Upper lobe of left lung (tissue), 6 donors: ENCODE data around the gene COL23A1. TPM values are rescaled to one million over a fixed set of nuclear protein-coding genes. Genes with fewer than 3 reads are reported as not detected.

ENCODE experiments used
- ATAC-seq, 2 donors: fragments of 200-7000 bp; cut with Tn5 transposase; one replicate each; pipeline ENCODE4 v1.9.1; 2022; ENCODE audit warnings: mild to moderate bottlenecking in 2 of 2, moderate library complexity in 2 of 2; ENCODE audit not compliant: low FRiP score in 2 of 2
- DNase-seq, 2 donors: peaks; one replicate each; pipeline ENCODE4 v3.0.0-alpha.2; 2019 to 2020
- H3K27ac ChIP-seq, 4 donors: fragments of 200-600 bp; sonication (generic); one replicate each; pipeline ENCODE4 v1.5.1; 2016 to 2019
- H3K27me3 ChIP-seq, 4 donors: fragments of 200-600 bp; sonication (generic); one replicate each; pipeline ENCODE4 v1.5.1; 2017 to 2019
- H3K36me3 ChIP-seq, 4 donors: fragments of 200-600 bp; sonication (generic); one replicate each; pipeline ENCODE4 v1.5.1; 2016 to 2019
- H3K4me1 ChIP-seq, 4 donors: fragments of 200-600 bp; sonication (generic); one replicate each; pipeline ENCODE4 v1.5.1; 2018 to 2019
- H3K4me3 ChIP-seq, 4 donors: fragments of 200-600 bp; sonication (generic); one replicate each; pipeline ENCODE4 v1.5.1; 2017 to 2019; ENCODE audit warnings: mild to moderate bottlenecking in 2 of 4, moderate library complexity in 1 of 4
- H3K9me3 ChIP-seq, 4 donors: fragments of 200-600 bp; sonication (generic); one replicate each; pipeline ENCODE4 v1.5.1; 2018 to 2019
- CTCF ChIP-seq, 6 experiments: fragments of 450-650 bp in 4 of 6; fragments of 200-600 bp in 2 of 6; sonication (generic) in 2 of 6; IDR thresholded peaks; one replicate each; pipeline ENCODE4 v1.5.1; 2016 to 2019; ENCODE audit warnings: antibody characterized with exemption in 6 of 6
- EP300 ChIP-seq, 4 donors: sonication (generic); formaldehyde crosslinking; IDR thresholded peaks; one replicate each; pipeline ENCODE4 v1.5.1; 2017; ENCODE audit warnings: antibody characterized with exemption in 4 of 4, control low read depth in 2 of 4
- POLR2A ChIP-seq, 4 donors: fragments of 450-650 bp; IDR thresholded peaks; one replicate each; pipeline ENCODE4 v1.5.1; 2016 to 2017; ENCODE audit warnings: antibody characterized with exemption in 4 of 4, mild to moderate bottlenecking in 2 of 4
- POLR2AphosphoS5 ChIP-seq, 2 donors: sonication (generic); formaldehyde crosslinking; IDR thresholded peaks; one replicate each; pipeline ENCODE4 v1.5.1; 2017; ENCODE audit warnings: antibody characterized with exemption in 2 of 2
- WGBS, 2 donors: methylation state at CpG; one replicate each; pipeline ENCODE4 v1.1.5; 2017 to 2018; 5-methylcytosine and 5-hydroxymethylcytosine counted together
- total RNA-seq, 6 donors: library from RNA; depleted of rRNA in 4 of 6; stranded (reverse); fragments of >200 nt in 4 of 6; gene quantifications; one replicate each; pipeline versions ENCODE4 v1.1.0 to v1.2.1, GENCODE V29; 2016 to 2021
- donor health status: DM: no; HTN: no; CAD: no; lungs with moderate emphysema.
- donor health status: DM: no; HTN: yes; CAD: no; lungs with severe emphysema.

COL23A1 gene
- total RNA-seq, 6 donors from 2014 or later = 0.61 to 3.1 (median 1.5) TPM

DNA sequence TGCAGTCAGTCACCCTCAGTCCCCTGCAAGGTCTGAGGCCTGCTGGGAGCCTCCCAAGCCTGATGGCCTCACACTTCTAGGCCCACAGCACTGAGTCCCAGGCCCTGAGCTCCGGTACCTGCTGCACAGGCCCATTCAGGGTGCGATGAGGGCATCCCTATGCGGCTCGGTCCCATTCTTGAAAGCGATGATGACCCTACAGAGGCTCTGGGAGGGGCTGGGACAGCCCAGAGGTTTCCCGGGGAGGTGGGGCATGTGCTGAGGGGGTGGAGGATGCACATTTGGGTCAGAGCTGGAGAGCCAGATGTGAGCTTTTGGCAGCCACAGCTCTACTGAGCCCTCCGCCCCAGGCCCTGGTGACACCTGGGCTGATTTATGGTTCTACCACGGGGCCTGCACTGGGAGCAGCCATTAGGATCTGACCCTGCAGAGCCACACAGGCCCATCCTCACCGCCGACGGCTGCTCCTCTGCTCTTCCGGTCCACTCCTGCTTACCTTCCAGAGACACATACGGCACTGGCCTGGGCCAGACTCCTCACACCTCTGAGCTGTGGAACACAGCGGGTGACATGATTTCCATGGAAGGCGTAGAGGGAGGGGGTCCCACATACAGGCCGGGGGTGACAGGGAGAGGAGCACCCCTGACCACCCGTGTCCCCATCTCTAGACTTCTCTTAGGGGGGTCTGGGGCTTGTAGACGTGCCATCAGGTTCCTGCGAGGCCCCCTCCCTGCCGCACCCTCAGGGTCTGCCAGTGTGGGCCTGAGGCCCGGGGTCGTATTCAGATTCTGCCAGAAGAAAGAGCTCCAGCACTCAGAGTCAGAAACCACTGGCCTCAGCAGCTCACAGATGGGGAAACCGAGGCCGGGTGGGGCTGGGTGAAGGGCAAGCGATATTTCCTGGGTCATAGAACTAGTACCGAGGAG, 53.4 kb downstream of the COL23A1 start:
- no peak for TF ChIP-seq EP300 (IDR thresholded peaks at IDR 0.05)
- TF ChIP-seq CTCF (IDR thresholded peaks at IDR 0.05) = no peak
- Histone ChIP-seq H3K9me3 (no peaks in the 10 kb centered on the region), H3K27me3 (no peaks in the 10 kb centered on the region), H3K4me1 (no peaks in the 10 kb centered on the region), H3K27ac (no peak overlapping the region), H3K4me3 (no peak overlapping the region), H3K36me3 (no peaks in the 10 kb centered on the region)
- ATAC-seq (peak in 1 of 2 donors; percentile 11), DNase-seq (no peak)
- WGBS, 2 donors = 81 to 94% methylated on average over 11 to 24 of the region's 26 CpGs

DNA sequence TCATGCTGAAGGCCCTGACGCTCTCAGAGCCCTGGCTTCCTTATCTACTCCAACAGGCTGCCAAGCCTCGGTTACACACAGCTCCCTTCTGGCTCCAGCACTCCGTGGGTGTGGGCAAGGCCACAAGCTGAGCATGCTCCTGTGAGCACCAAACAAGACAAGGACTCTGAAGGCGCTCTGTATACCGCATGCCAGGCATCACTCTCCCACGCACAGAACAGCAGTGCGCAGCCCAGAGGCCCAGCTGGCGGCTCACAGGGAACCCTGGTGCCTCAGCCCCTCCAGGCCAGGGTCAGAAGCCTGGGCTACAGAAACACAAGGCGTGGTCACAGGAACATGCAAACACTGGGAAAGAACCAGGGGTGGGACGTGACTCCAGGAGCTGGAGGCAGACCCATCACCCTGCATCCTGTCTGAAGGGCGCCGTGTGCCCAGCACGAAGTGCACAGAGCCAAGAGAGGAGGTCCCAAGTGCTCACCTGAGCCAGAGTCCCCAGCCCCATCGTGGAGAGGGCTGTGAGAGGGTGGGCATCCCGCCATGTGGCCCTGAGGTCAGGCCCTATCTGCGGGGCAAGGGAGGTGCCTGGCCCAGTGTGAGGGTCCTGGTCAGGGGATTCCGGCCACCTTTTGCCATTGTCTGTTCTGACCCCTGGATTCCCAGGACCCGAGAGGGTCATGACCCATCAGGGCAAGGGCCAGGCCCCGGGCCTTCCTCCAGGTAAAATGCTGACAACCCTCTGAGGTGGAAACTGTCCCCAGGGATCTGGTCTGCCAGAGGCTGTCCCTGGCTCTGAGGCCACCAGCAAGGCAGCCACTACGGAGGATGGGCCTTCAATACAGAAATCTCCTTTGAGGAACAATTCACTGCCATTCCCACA, 54.7 kb downstream of the COL23A1 start:
- H3K9me3 ChIP-seq = no peaks in the 10 kb centered on the region
- no peaks in the 10 kb centered on the region for H3K4me1 ChIP-seq
- peak in 1 of 2 donors; percentile 64 for DNase-seq
- peak; percentile 42 to 71 for ATAC-seq
- H3K4me3 ChIP-seq = no peak overlapping the region
- H3K27ac ChIP-seq = no peak overlapping the region
- H3K36me3 ChIP-seq = no peaks in the 10 kb centered on the region
- TF ChIP-seq POLR2A (IDR thresholded peaks at IDR 0.05) = no peak
- TF ChIP-seq CTCF (IDR thresholded peaks at IDR 0.05) = no peak
- no peak for TF ChIP-seq EP300 (IDR thresholded peaks at IDR 0.05)
- no peaks in the 10 kb centered on the region for H3K27me3 ChIP-seq
- WGBS, 2 donors = 66 to 89% methylated on average over 4 to 15 of the region's 20 CpGs

DNA sequence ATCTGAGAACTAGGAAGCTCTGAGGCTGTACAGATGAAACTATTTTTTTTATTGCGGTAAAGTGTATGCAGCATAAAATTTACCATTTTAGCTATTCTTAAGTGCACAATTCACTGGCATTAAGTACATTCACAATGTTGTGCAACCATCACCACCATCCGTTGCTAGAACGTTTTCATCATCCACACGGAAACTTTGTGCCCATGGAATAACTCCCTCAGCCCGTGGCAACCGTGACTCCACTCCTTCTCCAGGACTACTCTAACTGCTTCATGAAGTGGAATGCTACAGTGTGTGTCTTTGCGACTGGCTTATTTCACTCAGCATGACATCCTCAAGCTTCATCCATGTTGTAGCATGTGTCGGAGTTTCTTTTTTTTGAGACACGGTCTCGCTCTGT, 57.1 kb downstream of the COL23A1 start:
- DNase-seq (no peak), ATAC-seq (no peak)
- H3K4me1 ChIP-seq = no peaks in the 10 kb centered on the region
- 79 to 86% methylated on average over 10 of the region's 10 CpGs for WGBS, 2 donors
- H3K27me3 ChIP-seq = no peaks in the 10 kb centered on the region
- no peak overlapping the region for H3K27ac ChIP-seq
- H3K36me3 ChIP-seq = no peaks in the 10 kb centered on the region
- H3K9me3 ChIP-seq = no peaks in the 10 kb centered on the region
- H3K4me3 ChIP-seq = no peak overlapping the region
- TF ChIP-seq POLR2AphosphoS5 (IDR thresholded peaks at IDR 0.05) (no peak), CTCF (IDR thresholded peaks at IDR 0.05) (no peak), EP300 (IDR thresholded peaks at IDR 0.05) (no peak), POLR2A (IDR thresholded peaks at IDR 0.05) (no peak)

- no peaks in the 10 kb centered on the region for H3K27me3 ChIP-seq
- H3K36me3 ChIP-seq = no peaks in the 10 kb centered on the region
- H3K27ac ChIP-seq = no peak overlapping the region
- no peak for ATAC-seq
- no peak for DNase-seq
- WGBS, 2 donors = 51 to 65% methylated on average over 7 of the region's 7 CpGs
- H3K4me3 ChIP-seq = no peak overlapping the region
- no peaks in the 10 kb centered on the region for H3K9me3 ChIP-seq
- H3K4me1 ChIP-seq = no peaks in the 10 kb centered on the region
- no peak for TF ChIP-seq POLR2A (IDR thresholded peaks at IDR 0.05)
- no peak for TF ChIP-seq EP300 (IDR thresholded peaks at IDR 0.05)
- no peak for TF ChIP-seq CTCF (IDR thresholded peaks at IDR 0.05)
- no peak for TF ChIP-seq POLR2AphosphoS5 (IDR thresholded peaks at IDR 0.05)
Measured at GRCh38 chr5:178532666-178533065, 57.5 kb downstream of the COL23A1 start.
